BLaER1 treated with 17β-estradiol and CSF1 and Interleukin-3, amounts not matched to agents 10 nM and 100 nM (cell line): ENCODE data around the gene ARHGAP15.

Source experiments
- H3K27ac ChIP-seq, 11 experiments: shearing (Covaris generic); formaldehyde crosslinking; 2 replicates each; pipeline ENCODE4 v1.8.1; 2022
- H3K27me3 ChIP-seq, 11 experiments: shearing (Covaris generic); formaldehyde crosslinking; 2 replicates each; pipeline ENCODE4 v1.8.1; 2022
- H3K36me3 ChIP-seq, 11 experiments: shearing (Covaris generic); formaldehyde crosslinking; 2 replicates each; pipeline ENCODE4 v1.8.1; 2022
- H3K4me1 ChIP-seq, 10 experiments: shearing (Covaris generic); formaldehyde crosslinking; 2 replicates each; pipeline ENCODE4 v1.8.1; 2022
- H3K4me2 ChIP-seq, 11 experiments: shearing (Covaris generic); formaldehyde crosslinking; 2 replicates each; pipeline ENCODE4 v1.8.1; 2022
- H3K4me3 ChIP-seq, 10 experiments: shearing (Covaris generic); formaldehyde crosslinking; 2 replicates each; pipeline ENCODE4 v1.8.1; 2022
- H3K9ac ChIP-seq, 11 experiments: shearing (Covaris generic); formaldehyde crosslinking; 2 replicates each; pipeline ENCODE4 v1.8.1; 2022
- H3K9me3 ChIP-seq, 11 experiments: shearing (Covaris generic); formaldehyde crosslinking; replicated peaks in 1 of 11; 2 replicates each; pipeline ENCODE4 v1.8.1; 2022
- H4K20me1 ChIP-seq, 11 experiments: shearing (Covaris generic); formaldehyde crosslinking; 2 replicates each; pipeline ENCODE4 v1.8.1; 2022
- Cebpa-rat ChIP-seq, 11 experiments: shearing (Covaris generic); IDR thresholded peaks; 2 replicates each; pipeline ENCODE4 v1.8.1; 2022

ARHGAP15 gene

GRCh38 chr2:143686585-143687164 lies 557.5 kb downstream of the ARHGAP15 start:
- Histone ChIP-seq H3K9ac (no peak overlapping the region), H3K4me3 (no peak overlapping the region), H3K36me3 (peaks cover 0 to 11% (median 0%) of the 10 kb centered on the region in 11 experiments; a peak in 2 of 22 replicates), H3K9me3 (no peaks in the 10 kb centered on the region), H3K27ac (no peak overlapping the region), H3K27me3 (no peaks in the 10 kb centered on the region), H4K20me1 (no peaks in the 10 kb centered on the region), H3K4me1 (no peaks in the 10 kb centered on the region), H3K4me2 (no peak overlapping the region)
- TF ChIP-seq Cebpa-rat (IDR thresholded peaks at IDR 0.05), result no peak

DNA sequence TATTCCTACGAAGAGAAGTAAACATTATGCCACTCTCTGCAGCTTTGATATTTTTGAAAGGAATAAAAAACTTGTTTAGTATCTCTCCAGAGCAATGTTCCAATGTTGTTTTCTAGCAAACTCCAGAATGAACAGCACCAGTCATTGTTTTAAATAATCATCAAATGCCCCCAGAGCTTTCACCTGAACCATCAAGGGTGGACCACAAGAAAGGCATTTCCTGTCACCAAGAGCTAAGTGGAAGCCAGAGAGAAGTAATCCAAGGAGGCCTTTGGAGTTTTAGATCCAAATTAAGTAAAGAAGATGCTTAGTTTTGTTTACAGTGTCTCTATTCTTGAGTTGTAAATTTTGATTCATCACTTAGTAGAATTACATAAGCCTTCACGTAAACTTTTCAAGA lies 559.0 kb downstream of the ARHGAP15 start:
- Histone ChIP-seq H3K9me3 (no peaks in the 10 kb centered on the region), H3K4me3 (no peak overlapping the region), H3K4me1 (no peaks in the 10 kb centered on the region), H4K20me1 (no peaks in the 10 kb centered on the region), H3K4me2 (no peak overlapping the region), H3K9ac (no peak overlapping the region), H3K36me3 (peaks cover 0 to 24% (median 0%) of the 10 kb centered on the region in 11 experiments; a peak in 2 of 22 replicates), H3K27me3 (no peaks in the 10 kb centered on the region), H3K27ac (no peak overlapping the region)
- no peak for TF ChIP-seq Cebpa-rat (IDR thresholded peaks at IDR 0.05)

GRCh38 chr2:143688815-143689214 lies 559.6 kb downstream of the ARHGAP15 start:
- TF ChIP-seq Cebpa-rat (IDR thresholded peaks at IDR 0.05), result no peak
- Histone ChIP-seq H3K27ac (no peak overlapping the region), H3K9me3 (no peaks in the 10 kb centered on the region), H3K27me3 (no peaks in the 10 kb centered on the region), H3K36me3 (peaks cover 0 to 24% (median 0%) of the 10 kb centered on the region in 11 experiments; a peak in 2 of 22 replicates), H3K9ac (no peak overlapping the region), H3K4me1 (no peaks in the 10 kb centered on the region), H3K4me2 (no peak overlapping the region), H3K4me3 (no peak overlapping the region), H4K20me1 (no peaks in the 10 kb centered on the region)

DNA sequence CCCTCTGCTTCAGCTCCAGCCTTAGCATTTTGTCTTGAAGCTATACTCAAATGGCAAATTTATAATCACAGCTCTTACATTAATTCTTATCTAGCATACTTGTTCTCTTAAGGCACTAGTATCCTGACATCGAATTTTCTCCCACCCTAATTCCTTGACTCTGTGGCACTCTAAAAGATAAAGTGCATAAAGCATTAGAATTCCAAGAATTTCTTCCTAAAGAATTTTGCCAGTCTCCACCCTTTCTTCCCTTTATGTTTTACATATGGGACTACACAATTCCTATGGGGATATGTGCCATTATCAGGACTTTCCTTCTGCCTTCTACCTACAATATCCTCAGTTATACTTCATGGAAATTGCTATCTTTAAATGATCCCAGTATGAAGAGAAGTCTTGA lies 560.3 kb downstream of the ARHGAP15 start:
- Histone ChIP-seq H3K27me3 (no peaks in the 10 kb centered on the region), H3K4me2 (no peak overlapping the region), H3K9me3 (no peaks in the 10 kb centered on the region), H3K4me1 (no peaks in the 10 kb centered on the region), H3K27ac (no peak overlapping the region), H3K4me3 (no peak overlapping the region), H3K36me3 (peaks cover 0 to 19% (median 0%) of the 10 kb centered on the region in 11 experiments; a peak in 2 of 22 replicates), H3K9ac (no peak overlapping the region), H4K20me1 (no peaks in the 10 kb centered on the region)
- TF ChIP-seq Cebpa-rat (IDR thresholded peaks at IDR 0.05), result no peak

DNA sequence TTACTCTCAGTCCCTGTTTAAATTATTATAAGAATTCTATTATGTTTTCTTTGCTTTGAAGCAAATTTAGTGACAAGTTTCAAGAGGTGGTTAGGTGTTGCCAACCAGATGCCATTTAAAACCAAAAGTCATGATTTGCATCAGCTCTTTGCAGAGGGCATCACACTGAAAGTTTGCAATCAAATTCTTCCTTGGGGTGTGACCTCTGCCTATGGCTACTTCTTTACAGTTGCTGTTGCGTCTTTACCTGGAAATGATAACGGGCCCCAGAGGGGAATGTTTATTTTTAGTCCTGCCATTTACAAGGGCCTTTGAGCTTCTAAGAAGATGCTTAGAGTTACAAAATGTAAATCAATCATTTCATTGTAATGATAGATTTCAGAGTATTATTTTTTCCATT lies 561.0 kb downstream of the ARHGAP15 start:
- Histone ChIP-seq H3K4me1 (no peaks in the 10 kb centered on the region), H3K27ac (no peak overlapping the region), H3K9ac (no peak overlapping the region), H3K36me3 (peaks cover 0 to 19% (median 0%) of the 10 kb centered on the region in 11 experiments; a peak in 2 of 22 replicates), H3K9me3 (no peaks in the 10 kb centered on the region), H3K4me3 (no peak overlapping the region), H3K27me3 (no peaks in the 10 kb centered on the region), H4K20me1 (no peaks in the 10 kb centered on the region), H3K4me2 (no peak overlapping the region)
- TF ChIP-seq Cebpa-rat (IDR thresholded peaks at IDR 0.05), result no peak

DNA sequence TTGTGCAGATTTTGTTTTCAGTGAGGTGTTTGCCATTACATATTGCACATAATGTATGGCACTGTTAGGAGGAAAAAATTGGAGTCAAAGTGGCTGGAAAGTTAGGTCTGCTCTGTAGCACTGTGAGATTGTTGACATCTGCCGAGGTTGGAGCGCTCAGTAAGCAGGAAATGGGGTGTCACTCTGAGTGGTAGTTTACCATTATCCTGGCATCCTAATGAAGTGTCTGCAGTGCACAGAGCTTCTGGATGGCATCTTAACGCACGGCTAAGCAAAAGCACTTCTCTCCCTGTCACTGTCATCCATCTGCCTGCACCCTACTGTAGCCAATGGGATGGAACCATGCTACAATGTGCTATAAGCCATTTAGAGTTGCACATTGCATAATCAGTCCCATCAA lies 561.9 kb downstream of the ARHGAP15 start:
- Histone ChIP-seq H3K9ac (no peak overlapping the region), H3K4me3 (no peak overlapping the region), H4K20me1 (no peaks in the 10 kb centered on the region), H3K4me2 (no peak overlapping the region), H3K9me3 (no peaks in the 10 kb centered on the region), H3K27me3 (no peaks in the 10 kb centered on the region), H3K36me3 (peaks cover 0 to 19% (median 0%) of the 10 kb centered on the region in 11 experiments; a peak in 2 of 22 replicates), H3K4me1 (no peaks in the 10 kb centered on the region), H3K27ac (no peak overlapping the region)
- TF ChIP-seq Cebpa-rat (IDR thresholded peaks at IDR 0.05), result no peak

DNA sequence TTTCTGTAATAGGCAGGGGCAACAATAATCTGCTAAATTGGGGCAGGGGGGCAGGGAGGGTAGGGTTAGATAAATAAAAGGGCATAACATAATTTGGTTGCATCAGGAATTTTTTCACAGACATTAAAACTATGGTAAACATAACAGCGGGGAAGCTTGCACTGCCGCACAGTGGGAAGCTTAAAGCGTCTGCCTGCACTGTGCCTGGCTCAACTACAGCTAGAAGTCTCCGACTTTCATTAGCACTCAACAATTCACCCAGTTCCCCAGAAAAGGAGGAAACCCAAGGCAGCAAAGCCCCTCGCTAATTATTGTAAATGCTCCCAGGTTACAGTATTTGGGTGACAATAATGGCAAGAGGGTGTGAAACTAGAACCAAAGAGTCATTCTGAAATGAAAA lies 562.9 kb downstream of the ARHGAP15 start:
- H3K4me3 ChIP-seq, result no peak overlapping the region
- H3K27me3 ChIP-seq, result no peaks in the 10 kb centered on the region
- H3K36me3 ChIP-seq, result peaks cover 0 to 19% (median 0%) of the 10 kb centered on the region in 11 experiments; a peak in 2 of 22 replicates
- no peak overlapping the region for H3K27ac ChIP-seq
- H3K9me3 ChIP-seq, result no peaks in the 10 kb centered on the region
- TF ChIP-seq Cebpa-rat (IDR thresholded peaks at IDR 0.05), result no peak
- H3K9ac ChIP-seq, result no peak overlapping the region
- no peaks in the 10 kb centered on the region for H4K20me1 ChIP-seq
- no peak overlapping the region for H3K4me2 ChIP-seq
- H3K4me1 ChIP-seq, result no peaks in the 10 kb centered on the region

- TF ChIP-seq Cebpa-rat (IDR thresholded peaks at IDR 0.05), result no peak
- H3K4me1 ChIP-seq, result no peaks in the 10 kb centered on the region
- no peaks in the 10 kb centered on the region for H4K20me1 ChIP-seq
- H3K9ac ChIP-seq, result no peak overlapping the region
- H3K4me3 ChIP-seq, result no peak overlapping the region
- H3K36me3 ChIP-seq, result peaks cover 0 to 19% (median 0%) of the 10 kb centered on the region in 11 experiments; a peak in 2 of 22 replicates
- H3K4me2 ChIP-seq, result no peak overlapping the region
- H3K27me3 ChIP-seq, result no peaks in the 10 kb centered on the region
- no peak overlapping the region for H3K27ac ChIP-seq
- H3K9me3 ChIP-seq, result no peaks in the 10 kb centered on the region
These were observed 563.7 kb downstream of the ARHGAP15 start for GRCh38 chr2:143692967-143693366.

- Histone ChIP-seq H3K27ac (no peak overlapping the region), H3K4me3 (no peak overlapping the region), H4K20me1 (no peaks in the 10 kb centered on the region), H3K9me3 (no peaks in the 10 kb centered on the region), H3K4me1 (peaks cover 0 to 6% (median 0%) of the 10 kb centered on the region in 10 experiments; a peak in 2 of 20 replicates), H3K36me3 (peaks cover 0 to 19% (median 0%) of the 10 kb centered on the region in 11 experiments; a peak in 2 of 22 replicates), H3K4me2 (no peak overlapping the region), H3K27me3 (no peaks in the 10 kb centered on the region), H3K9ac (no peak overlapping the region)
- no peak for TF ChIP-seq Cebpa-rat (IDR thresholded peaks at IDR 0.05)
These were observed 565.1 kb downstream of the ARHGAP15 start for GRCh38 chr2:143694335-143694734.

GRCh38 chr2:143696651-143697050 lies 567.4 kb downstream of the ARHGAP15 start:
- no peaks in the 10 kb centered on the region for H4K20me1 ChIP-seq
- H3K4me1 ChIP-seq, result peaks cover 0 to 19% (median 0%) of the 10 kb centered on the region in 10 experiments; a peak in 4 of 20 replicates
- H3K27me3 ChIP-seq, result no peaks in the 10 kb centered on the region
- H3K9me3 ChIP-seq, result no peaks in the 10 kb centered on the region
- H3K4me2 ChIP-seq, result no peak overlapping the region
- no peak overlapping the region for H3K27ac ChIP-seq
- H3K4me3 ChIP-seq, result no peak overlapping the region
- no peak for TF ChIP-seq Cebpa-rat (IDR thresholded peaks at IDR 0.05)
- no peak overlapping the region for H3K9ac ChIP-seq
- peaks cover 0 to 18% (median 0%) of the 10 kb centered on the region in 11 experiments; a peak in 1 of 22 replicates for H3K36me3 ChIP-seq
